ENCODE measurements around the gene MLNR. TPM values are rescaled to one million over a fixed set of nuclear protein-coding genes. Genes with fewer than 3 reads are reported as not detected.

MLNR gene
- total and polyA plus RNA-seq, 9 of the 15 experiments (the other 6 are each of a cell fraction or from before 2014, with no cell fraction given) = not detected

DNA sequence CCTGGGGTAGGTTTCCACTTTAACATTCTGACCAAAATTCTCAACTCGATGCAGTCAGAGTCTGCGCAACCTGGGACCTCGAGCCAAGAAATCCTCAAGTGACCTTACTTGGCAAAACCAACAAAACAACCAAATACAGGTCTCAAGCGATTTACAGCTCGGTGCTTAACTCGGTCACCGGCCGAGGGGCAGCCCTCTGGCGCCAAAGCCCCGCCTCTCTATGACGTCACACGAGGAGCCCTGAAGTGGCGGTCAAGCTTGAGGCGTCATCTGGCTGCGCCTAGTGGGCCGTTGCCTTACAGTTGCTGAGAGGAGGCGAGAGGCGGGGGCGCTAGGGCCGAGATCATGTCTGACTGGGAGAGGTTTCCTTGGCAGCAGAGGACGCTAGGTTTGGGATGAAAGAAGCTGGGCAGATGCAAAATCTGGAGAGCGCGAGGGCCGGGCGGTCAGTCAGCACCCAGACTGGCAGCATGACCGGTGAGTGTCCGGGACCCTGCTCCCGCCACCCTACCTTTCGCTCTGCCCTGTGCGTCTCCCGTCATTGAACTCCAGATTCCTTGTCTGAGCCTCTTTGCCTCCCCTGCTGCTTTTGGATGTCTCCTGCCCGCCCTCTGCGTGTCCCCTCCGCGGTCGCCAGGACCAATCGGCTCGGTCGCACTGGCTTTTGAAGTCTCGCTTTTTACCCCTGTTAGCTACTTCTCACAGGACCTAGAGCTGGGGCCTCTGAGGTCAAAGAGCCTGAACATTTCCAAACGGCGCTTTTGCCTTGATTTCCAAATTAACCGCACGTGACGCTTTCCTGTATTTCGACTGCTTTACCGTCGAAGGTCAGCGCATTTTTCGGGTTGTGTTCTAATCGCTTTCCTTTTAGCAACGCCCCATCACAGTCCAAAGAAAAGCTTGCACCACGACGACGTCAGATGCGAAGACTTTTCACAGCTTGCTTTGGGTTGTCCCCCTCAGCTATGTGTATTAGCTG is 27.8 kb downstream of the MLNR start, which contains the start of gene CDADC1 (continued):
- TF ChIP-seq USF1 (CRISPR knock-in tag; IDR thresholded peaks at IDR 0.05) = no peak
- TF ChIP-seq MTA1 (IDR thresholded peaks at IDR 0.05; ENCODE audit: borderline replicate concordance) = peak; percentile 98
- TF ChIP-seq TAF1 (IDR thresholded peaks at IDR 0.05; ENCODE audit: control insufficient read depth, extremely low read depth, insufficient read depth, low read length, severe bottlenecking) = peak; percentile 60
- no peak for TF ChIP-seq ZNF785 (CRISPR knock-in tag; IDR thresholded peaks at IDR 0.05)
- TF ChIP-seq EHMT2 (IDR thresholded peaks at IDR 0.05) = no peak
- TF ChIP-seq CEBPG (CRISPR knock-in tag; IDR thresholded peaks at IDR 0.05) = peak; percentile 31; the same call in 1 of the 2 replicates
- no peak for TF ChIP-seq CEBPG (tag; conservative IDR thresholded peaks at IDR 0.05 in 1 of 2, IDR thresholded peaks at IDR 0.05 in 1 of 2)
- peak; percentile 15 for TF ChIP-seq MEIS2 (IDR thresholded peaks at IDR 0.05; ENCODE audit: partially characterized antibody)
- TF ChIP-seq NBN (IDR thresholded peaks at IDR 0.05; ENCODE audit: low read depth) = peak; percentile 98
- peak in 1 of 2 experiments; percentile 45; a peak in 1 of 4 replicates for TF ChIP-seq ZNF639 (CRISPR knock-in tag; conservative IDR thresholded peaks at IDR 0.05 in 1 of 2, IDR thresholded peaks at IDR 0.05 in 1 of 2)
- peak; percentile 82 for TF ChIP-seq SAP30 (IDR thresholded peaks at IDR 0.05; ENCODE audit: borderline replicate concordance, insufficient read depth, low read depth, low read length, poor library complexity, severe bottlenecking)
- no peak for TF ChIP-seq CCNT2 (IDR thresholded peaks at IDR 0.05; ENCODE audit: borderline replicate concordance, extremely low read depth, insufficient read length, low read depth, low read length)
- no peak for TF ChIP-seq ZFP1 (CRISPR knock-in tag; IDR thresholded peaks at IDR 0.05)
- TF ChIP-seq NFE2L1 (tag; IDR thresholded peaks at IDR 0.05; ENCODE audit: borderline replicate concordance, low read depth) = no peak
- peak; percentile 79; the same call in 1 of the 2 replicates for TF ChIP-seq PHF8 (IDR thresholded peaks at IDR 0.05; ENCODE audit: borderline replicate concordance, low read length)
- TF ChIP-seq YBX1 (IDR thresholded peaks at IDR 0.05) = no peak
- no peak for TF ChIP-seq HNRNPH1 (optimal IDR thresholded peaks at IDR 0.05; ENCODE audit: low read depth, low read length)
- no peak for TF ChIP-seq ZNF445 (CRISPR knock-in tag; IDR thresholded peaks at IDR 0.05; ENCODE audit: low read depth)
- no peak for TF ChIP-seq MTF1 (CRISPR knock-in tag; IDR thresholded peaks at IDR 0.05; ENCODE audit: borderline replicate concordance)
- TF ChIP-seq ELF1 (tag; IDR thresholded peaks at IDR 0.05) = no peak
- peak; percentile 74 for TF ChIP-seq HCFC1 (IDR thresholded peaks at IDR 0.05; ENCODE audit: low read depth, low read length)
- TF ChIP-seq BRF1 (IDR thresholded peaks at IDR 0.05; ENCODE audit: borderline replicate concordance, extremely low read depth, insufficient read length) = no peak
- 0 out of 2 replicates have a peak, but pooled peaks have one; percentile 7 for TF ChIP-seq ARID1B (IDR thresholded peaks at IDR 0.05)
- peak; percentile 81 for TF ChIP-seq PHF20 (IDR thresholded peaks at IDR 0.05; ENCODE audit: partially characterized antibody)
- TF ChIP-seq BACH1 (tag; IDR thresholded peaks at IDR 0.05) = peak; percentile 44; the same call in 1 of the 2 replicates
- TF ChIP-seq SRSF3 (IDR thresholded peaks at IDR 0.05; ENCODE audit: insufficient read depth, low read length) = no peak
